SK-N-SH (cell line): ENCODE measurements around the gene PAXIP1.

Experiments used
- ELF1 ChIP-seq: IDR thresholded peaks from 2 replicates; pipeline ENCODE4 v1.4.0; 2012
- EP300 ChIP-seq, 2 experiments: IDR thresholded peaks; 2 replicates each; pipeline versions ENCODE4 v1.4.0 to v1.6.1; 2012; ENCODE audit warnings: borderline replicate concordance in 1 of 2, low read depth in 1 of 2, low read length in 1 of 2
- EZH2phosphoT487 ChIP-seq: fragments of 200-600 bp; sonication (generic); IDR thresholded peaks from 2 replicates; pipeline ENCODE4 v1.6.1; 2017; ENCODE audit warnings: low read depth, mixed run types, mild to moderate bottlenecking, antibody characterized with exemption, moderate library complexity, borderline replicate concordance
- FOXJ3 ChIP-seq: sonication (generic); formaldehyde crosslinking; IDR thresholded peaks from 2 replicates; pipeline ENCODE4 v1.5.1; 2020; ENCODE audit warnings: mild to moderate bottlenecking, missing genetic modification reagents
- GABPA ChIP-seq: IDR thresholded peaks from 2 replicates; pipeline ENCODE4 v1.4.0; 2012; ENCODE audit warnings: low read depth, mild to moderate bottlenecking
- POLR2AphosphoS5 ChIP-seq: IDR thresholded peaks from 2 replicates; pipeline ENCODE4 v1.6.1; 2012; ENCODE audit warnings: low read depth, low read length
- TEAD4 ChIP-seq: IDR thresholded peaks from 2 replicates; pipeline ENCODE4 v1.4.0; 2012; ENCODE audit warnings: mild to moderate bottlenecking, borderline replicate concordance; ENCODE audit not compliant: insufficient read depth
- TF ChIP-seq, protein P1 (sequence below): fragments of 200-600 bp; sonication (generic); IDR thresholded peaks from 2 replicates; pipeline ENCODE4 v1.6.1; 2017; ENCODE audit warnings: antibody characterized with exemption, mild to moderate bottlenecking, moderate library complexity

GRCh38 chr7:154910977-154911376 lies 91.9 kb downstream of the PAXIP1 start:
- TF ChIP-seq, protein P1, sequence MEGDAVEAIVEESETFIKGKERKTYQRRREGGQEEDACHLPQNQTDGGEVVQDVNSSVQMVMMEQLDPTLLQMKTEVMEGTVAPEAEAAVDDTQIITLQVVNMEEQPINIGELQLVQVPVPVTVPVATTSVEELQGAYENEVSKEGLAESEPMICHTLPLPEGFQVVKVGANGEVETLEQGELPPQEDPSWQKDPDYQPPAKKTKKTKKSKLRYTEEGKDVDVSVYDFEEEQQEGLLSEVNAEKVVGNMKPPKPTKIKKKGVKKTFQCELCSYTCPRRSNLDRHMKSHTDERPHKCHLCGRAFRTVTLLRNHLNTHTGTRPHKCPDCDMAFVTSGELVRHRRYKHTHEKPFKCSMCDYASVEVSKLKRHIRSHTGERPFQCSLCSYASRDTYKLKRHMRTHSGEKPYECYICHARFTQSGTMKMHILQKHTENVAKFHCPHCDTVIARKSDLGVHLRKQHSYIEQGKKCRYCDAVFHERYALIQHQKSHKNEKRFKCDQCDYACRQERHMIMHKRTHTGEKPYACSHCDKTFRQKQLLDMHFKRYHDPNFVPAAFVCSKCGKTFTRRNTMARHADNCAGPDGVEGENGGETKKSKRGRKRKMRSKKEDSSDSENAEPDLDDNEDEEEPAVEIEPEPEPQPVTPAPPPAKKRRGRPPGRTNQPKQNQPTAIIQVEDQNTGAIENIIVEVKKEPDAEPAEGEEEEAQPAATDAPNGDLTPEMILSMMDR = no peak
- TF ChIP-seq GABPA (no peak), TEAD4 (no peak), EP300 (IDR thresholded peaks at IDR 0.05; ENCODE audit: borderline replicate concordance in 1 of 2, low read depth in 1 of 2, low read length in 1 of 2) (no peak), ELF1 (no peak), FOXJ3 (no peak), POLR2AphosphoS5 (no peak), EZH2phosphoT487 (no peak)
